CD4-positive, alpha-beta T cell (primary cell): ENCODE results near the gene C16orf86. TPM values are rescaled to one million over a fixed set of nuclear protein-coding genes. Genes with fewer than 3 reads are reported as not detected.

Experiments used
- ATAC-seq: fragments of 200-7000 bp; cut with Tn5 transposase; one replicate; pipeline ENCODE4 v1.10.0; 2022; ENCODE audit warnings: mild to moderate bottlenecking; ENCODE audit not compliant: poor library complexity
- CTCF ChIA-PET: fragments of 350-600 bp; sonication (Branson Sonifier 250); formaldehyde crosslinking; loops from one replicate; lab custom pipeline; 2021; ENCODE audit warnings: antibody characterized with exemption, inconsistent platforms; lab: Charles Lee
- POLR2A ChIA-PET: fragments of 350-600 bp; sonication (Branson Sonifier 250); formaldehyde crosslinking; loops from one replicate; lab custom pipeline; 2021; ENCODE audit warnings: antibody characterized with exemption, inconsistent platforms; lab: Charles Lee
- DNase-seq, 14 experiments: peaks; one replicate each; pipeline ENCODE4 v3.0.0-alpha.2; 2013 to 2020; ENCODE audit warnings: mixed read lengths in 2 of 14
- H3K27ac ChIP-seq, 2 donors: one replicate each; pipeline versions ENCODE4 v1.5.1 to v1.7.0; 2013; ENCODE audit warnings: low read length in 2 of 2, low read depth in 1 of 2, mild to moderate bottlenecking in 1 of 2
- H3K27me3 ChIP-seq, 2 experiments: 1 replicate in 1 of 2; 2 replicates in 1 of 2; pipeline versions ENCODE4 v1.6.1 to v1.7.0; 2013; ENCODE audit warnings: low read length in 2 of 2, control low read depth in 1 of 2, mild to moderate bottlenecking in 1 of 2, moderate library complexity in 1 of 2; ENCODE audit not compliant: insufficient read depth in 2 of 2, control insufficient read depth in 1 of 2
- H3K36me3 ChIP-seq: one replicate; pipeline ENCODE4 v1.6.1; 2013; ENCODE audit warnings: low read length, control low read depth; ENCODE audit not compliant: insufficient read depth
- H3K4me1 ChIP-seq: one replicate; pipeline ENCODE4 v1.6.1; 2013; ENCODE audit warnings: low read length, control low read depth; ENCODE audit not compliant: insufficient read depth
- H3K4me3 ChIP-seq: one replicate; pipeline ENCODE4 v1.5.1; 2013; ENCODE audit warnings: mild to moderate bottlenecking, low read length, moderate library complexity
- H3K9me3 ChIP-seq, 2 experiments: 1 replicate in 1 of 2; 2 replicates in 1 of 2; pipeline versions ENCODE4 v1.6.1 to v1.7.0; 2013; ENCODE audit warnings: low read length in 2 of 2, mild to moderate bottlenecking in 2 of 2, control low read depth in 1 of 2, moderate library complexity in 1 of 2; ENCODE audit not compliant: control insufficient read depth in 1 of 2, insufficient read depth in 1 of 2
- H3K27ac Mint-ChIP-seq: one replicate; pipeline ENCODE4 v1.8.0; 2020; ENCODE audit warnings: mixed read lengths
- H3K27me3 Mint-ChIP-seq: one replicate; pipeline ENCODE4 v1.8.0; 2021; ENCODE audit warnings: mixed read lengths
- H3K36me3 Mint-ChIP-seq: one replicate; pipeline ENCODE4 v1.8.0; 2021; ENCODE audit warnings: low read depth, mixed read lengths
- H3K4me1 Mint-ChIP-seq: one replicate; pipeline ENCODE4 v1.8.0; 2021; ENCODE audit warnings: low read depth, mixed read lengths
- H3K4me3 Mint-ChIP-seq: one replicate; pipeline ENCODE4 v1.8.0; 2020; ENCODE audit warnings: mild to moderate bottlenecking, mixed read lengths
- H3K9me3 Mint-ChIP-seq: one replicate; pipeline ENCODE4 v1.8.0; 2020; ENCODE audit warnings: mixed read lengths
- CTCF ChIP-seq: fragments of 200-600 bp; IDR thresholded peaks from one replicate; pipeline ENCODE4 v1.8.0; 2022; ENCODE audit warnings: antibody characterized with exemption, mild to moderate bottlenecking
- intact Hi-C, 2 experiments: fragments of 100-400 bp; cut with DNase I in 1 of 2; cut with micrococcal nuclease in 1 of 2; formaldehyde crosslinking; loops; one replicate each; pipeline versions ENCODE4 v1.15.1 to v1.9.0; 2023 to 2025; cut with DNase I, micrococcal nuclease
- total RNA-seq, 174 experiments: library from RNA in 2 of 174; stranded (reverse) in 2 of 174; gene quantifications; one replicate each; pipeline ENCODE4 v1.2.3 and lab custom pipeline; 2021 to 2026

Gene C16orf86
- total RNA-seq, 2 experiments from 2014 or later, result 2.0 to 2.4 TPM

DNA sequence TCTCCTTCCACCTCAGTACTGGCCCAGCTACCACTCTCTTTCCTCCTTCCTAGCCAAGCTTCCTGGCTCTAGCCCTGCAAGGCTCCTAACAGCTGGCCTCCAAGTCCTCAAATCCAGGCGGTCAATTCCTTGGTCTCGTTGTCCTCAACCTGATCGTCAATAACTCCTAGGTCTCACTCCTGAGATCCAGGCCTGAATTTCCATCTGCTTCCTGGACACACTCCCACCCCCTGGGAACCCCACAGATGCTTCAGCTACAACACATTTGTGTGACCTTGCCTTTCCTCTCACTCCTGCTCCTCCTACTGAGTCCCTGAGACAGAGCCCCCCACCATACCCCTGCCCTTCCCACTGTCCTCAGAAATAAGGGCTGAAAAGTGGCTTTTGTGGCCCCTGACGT lies 2.4 kb upstream of the C16orf86 start:
- no peak overlapping the region for H3K4me3 ChIP-seq
- Mint-ChIP-seq H3K4me1 (peaks cover 38% of the 10 kb centered on the region), H3K9me3 (no peaks in the 10 kb centered on the region), H3K27ac (peak overlapping the region; percentile 62), H3K4me3 (peak overlapping the region; percentile 56), H3K36me3 (peaks cover 11% of the 10 kb centered on the region), H3K27me3 (no peaks in the 10 kb centered on the region)
- no peak overlapping the region for H3K27ac ChIP-seq
- intact Hi-C loops, result loop anchor here in 1 of 2 experiments (5.0 kb wide), 1 partner anchor 143 kb away; the partner anchor contains the start of genes RANBP10 and TSNAXIP1
- H3K36me3 ChIP-seq, result no peaks in the 10 kb centered on the region
- no peaks in the 10 kb centered on the region for H3K9me3 ChIP-seq
- ChIA-PET POLR2A (interaction anchor here (1.4 to 2.3 kb wide), 3 partner anchors 19 to 143 kb away, joined by 3 to 7 read pairs (median 4); partner anchors contain the start of gene CARMIL2), CTCF (interaction anchor here (0.9 to 2.5 kb wide), 5 partner anchors 8 to 184 kb away, joined by 3 to 14 read pairs (median 4); partner anchors contain the start of gene ATP6V0D1)
- peaks cover 56% of the 10 kb centered on the region for H3K4me1 ChIP-seq
- no peak for TF ChIP-seq CTCF
- no peaks in the 10 kb centered on the region for H3K27me3 ChIP-seq
- ATAC-seq (no peak), DNase-seq (peak in 1 of 14 experiments; percentile 18)

GRCh38 chr16:67664871-67665270 lies 1.7 kb upstream of the C16orf86 start:
- POLR2A ChIA-PET, result interaction anchor here (1.1 to 1.5 kb wide), 3 partner anchors 118 to 144 kb away, joined by 3 to 4 read pairs (median 3); no protein-coding TSS in a partner anchor

GRCh38 chr16:67665598-67665997 lies 1.0 kb upstream of the C16orf86 start:
- H3K36me3 Mint-ChIP-seq, result peaks cover 5% of the 10 kb centered on the region
- H3K4me1 ChIP-seq, result peaks cover 48% of the 10 kb centered on the region
- H3K27me3 ChIP-seq, result no peaks in the 10 kb centered on the region
- H3K27me3 Mint-ChIP-seq, result no peaks in the 10 kb centered on the region
- DNase-seq (no peak), ATAC-seq (no peak)
- POLR2A ChIA-PET, result interaction anchor here (1.1 to 3.3 kb wide), 3 partner anchors 103 to 145 kb away, joined by 3 to 25 read pairs (median 4); partner anchors contain the start of gene CTCF
- no peaks in the 10 kb centered on the region for H3K9me3 ChIP-seq
- H3K27ac ChIP-seq, result no peak overlapping the region
- CTCF ChIA-PET, result interaction anchor here (1.3 to 6.1 kb wide), 2 partner anchors 118 to 144 kb away, joined by 4 to 81 read pairs; no protein-coding TSS in a partner anchor
- peaks cover 34% of the 10 kb centered on the region for H3K4me1 Mint-ChIP-seq
- H3K4me3 Mint-ChIP-seq, result peak overlapping the region; percentile 82
- H3K9me3 Mint-ChIP-seq, result no peaks in the 10 kb centered on the region
- no peak overlapping the region for H3K4me3 ChIP-seq
- intact Hi-C loops, result loop anchor here in 1 of 2 experiments (5.0 kb wide), 2 partner anchors 182 to 183 kb away; partner anchors contain the start of genes AGRP, ATP6V0D1, CENPT and NUTF2
- no peak for TF ChIP-seq CTCF
- H3K27ac Mint-ChIP-seq, result peak overlapping the region; percentile 62
- H3K36me3 ChIP-seq, result no peaks in the 10 kb centered on the region

More at GRCh38 chr16:67664871-67665270, 1.7 kb upstream of the C16orf86 start:
- no peaks in the 10 kb centered on the region for H3K27me3 Mint-ChIP-seq
- Histone ChIP-seq H3K4me1 (peaks cover 50% of the 10 kb centered on the region), H3K36me3 (no peaks in the 10 kb centered on the region), H3K4me3 (no peak overlapping the region), H3K27ac (no peak overlapping the region), H3K9me3 (no peaks in the 10 kb centered on the region), H3K27me3 (no peaks in the 10 kb centered on the region)
- CTCF ChIA-PET, result interaction anchor here (1.3 to 6.1 kb wide), 4 partner anchors 118 to 184 kb away, joined by 4 to 81 read pairs (median 9); partner anchors contain the start of gene ATP6V0D1
- intact Hi-C loops, result loop anchor here in 1 of 2 experiments (5.0 kb wide), 3 partner anchors 142 to 183 kb away; partner anchors contain the start of genes AGRP, ATP6V0D1, CENPT and NUTF2
- peaks cover 9% of the 10 kb centered on the region for H3K36me3 Mint-ChIP-seq
- peak overlapping the region; percentile 62 for H3K27ac Mint-ChIP-seq
- peaks cover 37% of the 10 kb centered on the region for H3K4me1 Mint-ChIP-seq
- ATAC-seq (no peak), DNase-seq (peak in 1 of 14 experiments; percentile 16)
- TF ChIP-seq CTCF, result no peak
- no peaks in the 10 kb centered on the region for H3K9me3 Mint-ChIP-seq
- peak overlapping the region; percentile 56 for H3K4me3 Mint-ChIP-seq
